ENCODE measurements around the gene PARVB.

PARVB gene

GRCh38 chr22:44024288-44024921, at the start of gene PARVB:
Gene PARVB (plus strand): TSS chr22:44024302. CDS start chr22:44024340, 38 bp downstream.
- DNase-seq, result no peak

DNA sequence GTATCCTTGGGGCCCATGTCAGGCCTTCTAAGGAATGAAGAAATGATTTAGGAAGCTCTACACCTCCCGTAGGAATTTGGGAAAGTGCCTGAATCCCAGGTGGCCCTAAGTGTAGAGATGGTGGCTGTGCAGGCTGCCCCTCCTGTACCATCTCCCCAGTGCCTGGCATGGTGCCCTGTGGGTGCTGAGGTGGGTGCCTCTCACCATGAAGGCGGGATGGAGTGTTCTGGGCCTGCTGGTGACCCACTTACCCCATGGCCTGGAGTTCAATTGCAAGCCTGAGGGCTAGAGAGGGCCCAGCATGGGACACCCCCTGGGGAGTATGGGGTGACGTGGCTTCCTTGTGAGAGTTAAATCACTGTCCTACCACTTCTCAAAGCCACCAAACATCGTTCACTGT, 49.1 kb upstream of the PARVB start:
- DNase-seq, result no peak

GRCh38 chr22:43976861-43977795, 47.0 kb upstream of the PARVB start:
- no peak for DNase-seq

DNA sequence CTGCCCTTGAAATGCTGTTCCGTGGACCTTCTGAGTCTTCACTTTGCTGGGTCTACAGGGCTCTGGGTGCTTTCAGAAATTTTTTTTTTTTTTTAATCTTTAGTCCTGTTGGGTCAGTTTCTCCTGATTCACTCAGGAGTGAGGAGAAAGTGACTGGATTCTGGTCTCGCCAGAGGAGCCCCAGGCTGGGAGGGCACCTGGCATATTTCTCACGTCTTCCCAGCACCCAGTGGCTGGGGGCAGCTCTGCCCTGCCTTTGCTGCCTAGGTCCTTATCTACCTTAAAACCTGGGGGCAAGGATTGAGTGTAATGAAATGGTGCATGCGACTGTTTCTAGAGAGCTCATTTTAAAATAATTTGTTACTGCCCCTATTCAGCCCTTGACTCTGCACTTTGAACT, 45.5 kb upstream of the PARVB start:
- no peak for DNase-seq

DNA sequence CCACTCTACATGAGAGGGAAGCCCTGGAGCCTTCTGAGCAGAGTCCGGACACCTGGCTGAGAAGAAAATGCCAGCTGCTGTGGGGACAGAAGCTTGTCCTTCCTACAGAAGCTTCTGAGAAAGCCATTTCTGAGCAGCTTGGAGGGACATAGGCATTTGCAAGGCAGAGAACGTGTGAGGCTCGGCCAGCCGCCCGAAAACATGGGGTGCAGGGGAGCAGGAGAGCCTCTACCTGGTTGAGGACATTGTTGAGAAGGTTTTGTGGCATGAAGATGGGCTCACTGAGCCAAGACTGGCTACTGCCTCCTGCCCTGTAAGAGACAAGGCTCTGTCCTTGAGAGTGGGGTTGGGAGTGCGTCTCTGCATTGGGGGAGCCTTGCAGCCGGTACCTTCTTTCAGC, 43.5 kb upstream of the PARVB start:
- no peak for DNase-seq

DNA sequence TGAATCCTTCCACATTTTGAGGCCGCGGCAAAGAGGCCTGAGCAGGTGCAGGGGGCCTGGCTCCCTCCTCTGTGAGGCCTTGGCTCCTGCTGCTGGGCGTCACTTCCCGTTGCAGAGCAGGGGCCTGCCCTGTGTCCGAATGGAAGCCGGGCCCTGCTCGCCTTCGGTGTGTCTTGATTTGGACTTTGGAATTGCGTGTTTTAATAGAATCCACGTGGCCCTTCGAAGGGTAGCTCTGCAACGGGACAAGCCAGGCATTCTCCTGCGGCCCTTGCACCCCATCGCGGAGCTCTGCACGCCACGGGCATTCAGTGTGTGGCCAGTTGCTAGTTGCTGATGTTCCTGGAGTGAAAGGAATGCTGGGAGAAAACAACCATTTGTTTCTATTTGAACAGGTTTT, 43.1 kb upstream of the PARVB start:
- no peak for DNase-seq

DNA sequence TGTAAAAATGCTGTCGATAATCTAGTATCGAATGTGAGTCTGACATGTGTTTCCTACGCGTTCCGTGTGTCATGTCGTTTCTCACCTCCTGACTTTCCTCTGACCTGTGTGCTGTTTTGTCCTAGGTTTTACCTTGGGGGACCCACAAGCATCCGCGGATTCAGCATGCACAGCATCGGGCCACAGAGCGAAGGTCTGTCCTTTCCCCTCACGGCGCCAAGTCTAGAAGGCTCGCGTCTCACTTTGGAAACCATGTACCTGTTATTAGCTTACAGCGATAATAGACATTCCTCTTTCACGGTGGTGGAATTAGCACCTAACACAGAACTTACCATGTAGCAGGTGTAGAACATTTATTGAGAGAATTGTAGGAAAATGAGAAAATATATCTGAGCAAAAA, 40.3 kb upstream of the PARVB start:
- DNase-seq, result no peak

GRCh38 chr22:43985532-43985931, 38.6 kb upstream of the PARVB start:
- DNase-seq, result no peak

GRCh38 chr22:43988116-43988820, 35.8 kb upstream of the PARVB start:
- no peak for DNase-seq

DNA sequence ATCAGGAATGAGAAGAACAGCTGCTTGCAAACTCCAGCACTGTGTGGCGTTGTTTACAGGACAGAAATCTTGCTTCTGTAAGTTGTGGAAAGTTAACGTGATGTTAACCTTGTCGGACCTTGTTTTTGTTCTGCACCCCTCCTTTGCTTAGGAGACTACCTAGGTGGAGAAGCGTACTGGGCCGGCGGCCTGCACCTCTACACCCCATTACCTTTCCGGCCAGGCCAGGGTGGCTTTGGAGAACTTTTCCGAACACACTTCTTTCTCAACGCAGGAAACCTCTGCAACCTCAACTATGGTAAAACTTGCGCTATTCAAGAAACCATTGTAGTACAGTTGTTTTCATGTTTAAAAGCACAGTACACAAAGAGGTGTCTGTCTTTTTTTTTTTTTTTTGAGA, 35.1 kb upstream of the PARVB start:
- no peak for DNase-seq

DNA sequence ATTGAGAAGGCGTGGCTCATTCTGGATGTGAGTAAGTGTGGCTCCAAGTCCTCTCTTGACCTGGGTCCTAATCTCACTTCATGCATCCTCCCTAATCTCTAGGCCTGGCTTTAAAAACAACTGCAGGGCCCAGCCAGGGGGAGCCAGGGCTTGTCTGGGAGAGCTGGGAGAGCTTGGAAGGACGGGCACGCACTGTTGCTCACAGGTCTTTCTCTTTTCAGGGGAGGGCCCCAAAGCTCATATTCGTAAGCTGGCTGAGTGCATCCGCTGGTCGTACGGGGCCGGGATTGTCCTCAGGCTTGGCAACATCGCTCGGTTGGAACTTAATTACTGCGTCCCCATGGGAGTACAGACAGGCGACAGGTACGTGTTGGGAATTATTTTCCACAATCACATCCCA, 34.1 kb upstream of the PARVB start:
- no peak for DNase-seq

DNA sequence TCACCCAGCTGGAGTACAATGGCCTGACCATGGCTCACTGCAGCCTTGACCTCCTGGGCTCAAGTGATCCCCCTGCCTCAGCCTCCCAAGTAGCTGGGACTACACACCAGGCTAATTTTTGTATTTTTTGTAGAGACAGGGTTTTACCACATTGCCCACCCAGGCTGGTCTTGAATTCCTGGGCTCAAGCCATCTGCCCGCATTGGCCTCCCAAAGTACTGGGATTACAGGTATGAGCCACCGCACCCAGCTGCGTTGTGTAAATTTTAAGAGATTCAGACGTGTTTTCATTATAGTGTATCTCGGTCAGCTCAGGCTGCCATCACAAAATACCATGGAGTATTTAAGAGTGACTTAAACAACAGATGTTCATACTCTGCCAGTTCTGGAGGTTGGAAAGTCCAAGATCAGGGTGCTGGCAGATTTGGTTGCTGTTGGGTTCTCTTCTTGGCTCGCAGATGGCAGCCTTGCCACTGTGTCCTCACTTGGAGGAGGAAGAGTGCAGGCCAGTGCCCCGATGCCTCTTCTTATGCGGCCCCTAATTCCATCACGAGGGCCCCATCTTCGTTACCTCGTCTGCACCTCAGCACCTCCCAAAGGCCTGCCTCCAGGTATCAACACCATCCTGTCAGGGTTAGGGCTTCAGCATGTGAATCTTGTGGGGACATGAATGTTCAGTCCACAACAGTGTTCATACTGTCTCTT, 32.6 kb upstream of the PARVB start:
- DNase-seq, result no peak

- DNase-seq, result no peak
Observed at GRCh38 chr22:43992331-43992821, 31.7 kb upstream of the PARVB start.

DNA sequence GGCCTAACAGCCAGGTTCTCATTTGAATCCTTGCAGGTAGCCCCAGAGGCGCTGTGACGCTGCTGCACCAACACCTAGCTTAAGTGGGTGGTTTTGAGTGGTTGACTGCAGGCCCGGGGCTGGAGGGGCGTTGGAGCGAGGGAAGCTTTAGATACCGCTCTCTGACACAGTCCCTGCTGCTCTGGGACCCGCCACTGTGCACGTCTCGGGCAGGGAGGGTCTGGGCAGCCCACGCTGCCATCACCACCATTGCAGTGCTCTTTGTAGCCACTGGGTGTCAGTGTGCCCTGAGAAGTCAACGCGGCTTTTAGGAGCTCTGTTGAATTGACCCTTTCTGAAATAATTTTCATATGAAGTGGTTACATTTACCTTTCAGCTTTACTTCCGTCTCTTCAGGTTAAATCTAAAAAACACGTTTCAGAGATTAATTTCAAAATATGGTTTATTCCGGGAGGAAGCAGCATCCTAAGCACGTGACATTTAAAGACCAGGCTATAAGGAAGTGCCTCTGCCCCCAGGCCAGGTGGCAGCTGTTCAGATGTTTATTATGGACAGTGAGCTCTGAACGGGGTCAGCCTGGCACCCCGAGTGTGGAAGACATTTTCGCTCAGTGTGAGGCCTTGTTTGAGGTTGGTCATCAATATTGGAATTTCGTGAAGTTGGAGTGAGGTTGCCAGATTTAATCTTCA, 30.9 kb upstream of the PARVB start:
- no peak for DNase-seq

DNA sequence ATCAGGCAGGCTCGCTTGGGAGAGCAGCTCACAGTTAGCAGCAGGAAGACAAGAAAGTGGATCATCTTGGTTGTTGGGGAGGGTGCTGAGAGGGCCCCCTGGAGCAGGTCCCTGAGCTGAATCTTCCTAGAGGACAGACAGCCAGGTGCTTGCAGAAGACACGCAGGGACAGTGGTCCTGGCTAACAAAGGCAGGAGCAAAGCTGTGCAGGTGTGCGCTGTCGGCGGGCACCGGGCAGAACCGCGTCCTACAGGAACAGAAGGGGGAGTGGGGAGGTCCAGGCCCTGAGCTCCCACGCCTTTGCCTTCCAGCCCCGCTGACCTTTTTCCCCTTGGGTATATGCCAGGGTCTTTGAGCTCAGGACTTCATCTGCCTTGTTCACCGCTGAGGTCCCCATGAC, 30.1 kb upstream of the PARVB start:
- no peak for DNase-seq

DNA sequence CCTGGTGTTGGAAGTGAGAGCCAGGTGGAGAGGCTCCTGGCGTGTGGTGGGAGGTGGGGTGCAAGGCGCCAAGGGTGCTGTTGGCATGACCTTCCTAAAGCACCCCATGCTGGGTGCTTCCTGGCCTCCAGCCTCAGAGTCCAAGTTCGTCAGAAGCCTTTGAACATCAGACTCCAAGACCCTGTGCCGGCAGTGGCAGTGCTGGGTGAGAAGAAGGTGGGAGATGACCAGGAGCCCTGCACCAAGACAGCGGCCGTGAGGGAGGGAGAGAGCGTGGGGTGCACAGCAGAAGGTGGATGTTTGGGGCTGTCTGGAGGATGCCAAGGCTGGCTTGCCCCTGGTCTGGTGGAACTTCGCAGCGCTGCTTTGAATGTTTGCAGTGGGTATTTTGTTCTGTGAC, 29.7 kb upstream of the PARVB start:
- DNase-seq, result no peak

DNA sequence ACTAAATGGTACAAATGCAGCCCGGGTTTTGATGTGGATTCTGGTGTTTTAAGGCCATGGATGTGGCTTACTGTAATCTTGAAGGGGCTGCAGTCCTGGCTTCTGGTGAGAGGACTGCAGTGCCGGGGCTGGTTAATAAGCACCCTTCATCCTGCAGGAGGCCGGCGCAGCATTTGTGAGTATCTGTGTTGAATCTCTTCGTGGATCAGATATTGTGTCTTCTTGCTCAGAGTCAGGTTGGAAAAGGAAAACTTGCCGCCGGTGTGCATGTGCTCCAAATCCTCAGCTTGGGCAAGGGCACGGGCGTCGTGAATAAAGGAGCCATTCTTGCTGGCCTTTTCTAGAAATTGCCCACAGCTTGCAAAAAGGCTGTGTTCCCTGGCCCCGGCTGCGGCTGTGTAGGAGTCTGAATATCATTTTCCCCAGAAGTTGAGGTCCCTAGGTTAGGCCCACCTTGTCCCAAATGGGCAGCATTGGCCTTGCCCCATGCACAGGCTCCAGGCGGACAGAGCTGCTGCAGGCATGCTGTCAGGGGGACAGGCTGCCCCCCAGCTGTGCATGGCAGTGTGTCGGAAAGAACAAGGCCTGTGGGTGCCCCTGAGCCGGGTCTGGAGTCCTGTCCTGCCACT, 28.9 kb upstream of the PARVB start:
- no peak for DNase-seq

- DNase-seq, result no peak
Observed at GRCh38 chr22:43995798-43996169, 28.3 kb upstream of the PARVB start.

DNA sequence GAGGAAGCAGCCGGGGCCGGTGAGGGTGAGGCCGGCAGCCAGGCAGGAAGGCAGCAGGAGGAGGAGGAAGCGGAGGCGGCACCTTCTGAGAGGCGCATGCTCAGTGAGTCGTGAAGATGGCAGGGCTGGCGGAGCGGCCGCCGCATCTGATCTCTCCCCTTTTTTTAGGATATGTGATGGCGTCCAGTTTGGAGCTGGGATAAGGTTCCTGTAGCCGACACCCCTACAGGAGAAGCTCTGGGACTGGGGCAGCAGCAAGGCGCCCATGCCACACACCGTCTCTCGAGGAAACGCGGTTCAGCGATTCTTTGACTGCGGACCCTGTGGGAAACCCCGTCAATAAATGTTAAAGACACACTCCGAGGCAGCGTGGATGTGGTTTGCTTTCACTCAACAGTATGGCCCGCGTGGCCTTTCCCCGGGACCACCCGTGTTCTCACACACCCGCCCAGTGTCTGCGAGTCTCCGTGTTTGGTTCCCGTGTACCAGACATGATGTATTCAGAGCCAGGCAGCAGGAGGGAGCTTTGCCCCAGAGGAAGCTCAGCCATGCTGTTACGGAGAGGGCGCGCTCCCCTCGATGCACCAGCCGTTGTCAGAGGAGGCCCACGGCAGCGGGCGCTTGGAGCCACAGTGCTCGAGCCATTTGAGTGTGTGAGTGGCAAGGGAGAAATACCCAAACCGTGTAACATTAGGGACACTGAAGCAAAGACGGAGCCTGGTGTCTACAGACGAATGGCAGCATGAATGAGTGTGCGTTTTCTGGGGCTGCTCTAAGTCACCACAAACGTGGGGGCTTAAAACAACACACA, 27.7 kb upstream of the PARVB start:
- DNase-seq, result no peak

DNA sequence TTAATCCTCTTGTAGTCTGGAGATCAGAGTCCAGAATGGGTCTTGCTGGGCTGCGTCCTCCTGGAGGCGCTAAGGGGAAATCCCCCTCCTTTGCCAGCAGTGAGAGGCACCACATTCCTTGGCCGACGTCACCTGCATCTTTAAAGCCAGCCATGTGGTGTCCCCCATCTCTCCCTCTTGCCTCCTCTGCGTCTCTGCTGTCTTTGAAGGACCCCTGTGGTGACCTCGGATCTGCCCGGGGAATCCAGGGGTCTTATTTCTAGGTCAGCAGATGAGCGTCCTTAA, 27.2 kb upstream of the PARVB start:
- no peak for DNase-seq

GRCh38 chr22:43998679-43999264, 25.3 kb upstream of the PARVB start:
- DNase-seq, result no peak

Data from NCI-H187 (cell line).